ENCODE data around the gene EMILIN2.

GRCh38 chr18:2872095-2872494, 25.3 kb downstream of the EMILIN2 start:
- TF ChIP-seq CTCF (conservative IDR thresholded peaks at IDR 0.05; ENCODE audit: low read length) (no peak), EZH2phosphoT487 (IDR thresholded peaks at IDR 0.05; ENCODE audit: borderline replicate concordance) (no peak)

Data from Loucy (cell line).